ENCODE results near the gene PACS1.
A peak's percentile ranks its signal among the peaks of the same experiment; 100 is the strongest.

PACS1 gene

DNA sequence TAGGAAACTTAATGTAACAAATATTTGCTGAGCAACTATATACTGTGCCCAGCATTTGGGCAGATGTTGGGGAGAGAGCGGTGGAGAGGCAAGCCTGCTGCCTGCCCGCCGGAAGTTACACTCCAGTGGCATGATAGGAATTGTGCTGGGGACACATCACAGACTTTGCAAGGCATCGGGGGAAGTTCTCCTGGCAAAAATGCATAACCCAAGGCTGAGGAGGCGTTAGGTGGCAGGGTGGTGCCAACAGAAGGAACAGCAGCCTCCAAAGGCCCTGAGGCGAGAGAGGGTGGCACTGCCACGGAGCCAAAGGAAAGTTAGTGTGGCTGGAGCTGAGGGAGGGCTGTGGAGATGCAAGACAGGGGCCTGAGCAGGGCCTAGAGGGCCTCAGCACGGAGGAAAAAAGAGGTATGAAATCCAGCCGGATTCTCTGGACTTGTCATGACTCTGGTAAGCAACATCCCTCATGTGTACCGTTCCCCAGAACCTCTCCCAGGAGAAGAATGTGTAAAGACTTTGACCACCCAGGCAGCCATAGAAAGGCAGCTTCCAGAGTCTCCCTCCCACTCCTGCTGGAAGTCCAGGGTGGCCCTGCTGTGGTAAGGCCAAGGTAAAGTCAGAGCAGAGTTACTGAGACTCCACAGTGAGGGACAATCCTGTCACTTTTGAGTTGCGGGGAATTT, 122.2 kb downstream of the PACS1 start:
- TF ChIP-seq ZFX (IDR thresholded peaks at IDR 0.05) = no peak
- TF ChIP-seq, protein P1, sequence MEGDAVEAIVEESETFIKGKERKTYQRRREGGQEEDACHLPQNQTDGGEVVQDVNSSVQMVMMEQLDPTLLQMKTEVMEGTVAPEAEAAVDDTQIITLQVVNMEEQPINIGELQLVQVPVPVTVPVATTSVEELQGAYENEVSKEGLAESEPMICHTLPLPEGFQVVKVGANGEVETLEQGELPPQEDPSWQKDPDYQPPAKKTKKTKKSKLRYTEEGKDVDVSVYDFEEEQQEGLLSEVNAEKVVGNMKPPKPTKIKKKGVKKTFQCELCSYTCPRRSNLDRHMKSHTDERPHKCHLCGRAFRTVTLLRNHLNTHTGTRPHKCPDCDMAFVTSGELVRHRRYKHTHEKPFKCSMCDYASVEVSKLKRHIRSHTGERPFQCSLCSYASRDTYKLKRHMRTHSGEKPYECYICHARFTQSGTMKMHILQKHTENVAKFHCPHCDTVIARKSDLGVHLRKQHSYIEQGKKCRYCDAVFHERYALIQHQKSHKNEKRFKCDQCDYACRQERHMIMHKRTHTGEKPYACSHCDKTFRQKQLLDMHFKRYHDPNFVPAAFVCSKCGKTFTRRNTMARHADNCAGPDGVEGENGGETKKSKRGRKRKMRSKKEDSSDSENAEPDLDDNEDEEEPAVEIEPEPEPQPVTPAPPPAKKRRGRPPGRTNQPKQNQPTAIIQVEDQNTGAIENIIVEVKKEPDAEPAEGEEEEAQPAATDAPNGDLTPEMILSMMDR (conservative IDR thresholded peaks at IDR 0.05) = no peak
- peak overlapping the region; percentile 95 for H3K27ac ChIP-seq

DNA sequence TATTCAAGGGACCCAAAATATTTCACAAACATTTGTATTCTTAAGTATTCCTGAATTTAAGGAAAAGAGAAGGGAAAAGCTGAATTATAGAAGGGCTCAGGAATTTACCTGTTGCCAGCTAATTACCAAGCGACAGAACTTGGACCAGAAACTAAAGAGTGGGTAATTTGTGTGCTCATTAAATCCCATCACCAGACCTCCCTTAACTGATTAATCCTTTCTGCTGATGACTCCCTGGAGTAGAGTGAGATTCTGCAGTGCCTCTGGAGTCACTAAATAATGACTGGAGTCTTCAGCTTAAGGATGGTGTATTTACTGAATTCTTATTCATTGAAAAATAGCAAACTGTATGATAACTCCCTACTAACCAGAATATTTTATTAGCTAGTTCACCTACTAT, 124.3 kb downstream of the PACS1 start:
- TF ChIP-seq, protein P1 (conservative IDR thresholded peaks at IDR 0.05) = no peak
- TF ChIP-seq ZFX (IDR thresholded peaks at IDR 0.05) = no peak

DNA sequence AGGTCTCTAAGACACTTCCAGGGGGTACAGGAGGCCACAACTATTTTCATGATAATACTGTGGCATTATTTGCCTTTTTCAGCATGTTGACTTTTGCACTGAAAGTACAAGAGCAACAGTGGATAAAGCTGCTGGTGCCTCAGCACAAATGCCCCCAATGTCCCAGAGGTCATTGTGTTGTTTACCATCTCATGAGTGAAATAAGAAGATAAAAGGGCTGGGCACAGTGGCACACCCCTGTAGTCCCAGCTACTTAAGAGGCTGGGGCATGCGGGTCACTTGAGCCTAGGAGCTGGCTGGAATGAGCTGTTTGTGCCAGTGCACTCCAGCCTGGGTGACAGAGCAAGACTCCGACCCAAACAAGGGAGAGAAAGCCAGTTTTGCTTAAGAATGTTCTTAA, 125.8 kb downstream of the PACS1 start:
- no peak overlapping the region for H3K27ac ChIP-seq
- no peak for TF ChIP-seq ZFX (IDR thresholded peaks at IDR 0.05)
- TF ChIP-seq, protein P1 (conservative IDR thresholded peaks at IDR 0.05) = no peak

More for the DNA sequence above, 124.3 kb downstream of the PACS1 start:
- no peak overlapping the region for H3K27ac ChIP-seq

DNA sequence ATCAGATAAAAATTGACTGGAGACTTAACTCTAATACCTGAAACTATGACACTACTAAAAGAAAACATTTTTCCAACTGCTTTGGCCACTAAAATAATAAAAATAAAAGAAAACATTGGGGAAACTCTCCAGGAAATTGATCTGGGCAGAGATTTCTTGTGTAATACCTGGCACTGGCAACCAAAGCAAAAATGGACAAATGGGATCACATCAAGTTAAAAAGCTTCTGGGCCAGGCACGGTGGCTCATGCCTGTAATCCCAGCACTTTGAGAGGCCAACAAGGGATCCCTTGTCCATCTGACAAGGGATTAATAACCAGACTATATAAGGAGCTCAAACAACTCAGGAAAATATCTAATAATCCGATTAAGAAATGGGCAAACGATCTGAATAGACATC, 133.8 kb downstream of the PACS1 start:
- no peak overlapping the region for H3K27ac ChIP-seq
- TF ChIP-seq ZFX (IDR thresholded peaks at IDR 0.05) = no peak
- TF ChIP-seq, protein P1 (conservative IDR thresholded peaks at IDR 0.05) = no peak

DNA sequence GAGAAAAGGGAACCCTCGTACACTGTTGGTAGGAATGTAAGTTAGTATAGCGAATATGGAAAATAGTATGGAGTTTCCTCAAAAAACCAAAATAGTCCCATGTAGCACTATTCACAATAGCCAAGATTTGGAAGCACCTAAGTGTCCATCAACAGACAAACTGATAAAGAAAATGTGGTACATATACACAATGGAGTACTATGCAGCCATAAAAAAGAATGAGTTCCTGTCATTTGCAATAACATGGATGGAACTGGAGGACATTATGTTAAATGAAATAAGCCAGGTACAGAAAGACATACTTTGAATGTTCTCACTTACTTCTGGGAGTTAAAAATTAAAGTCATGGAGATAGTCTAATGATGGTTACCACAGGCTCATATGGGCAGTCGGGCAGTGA, 134.3 kb downstream of the PACS1 start:
- no peak for TF ChIP-seq ZFX (IDR thresholded peaks at IDR 0.05)
- TF ChIP-seq, protein P1 (conservative IDR thresholded peaks at IDR 0.05) = no peak
- no peak overlapping the region for H3K27ac ChIP-seq

DNA sequence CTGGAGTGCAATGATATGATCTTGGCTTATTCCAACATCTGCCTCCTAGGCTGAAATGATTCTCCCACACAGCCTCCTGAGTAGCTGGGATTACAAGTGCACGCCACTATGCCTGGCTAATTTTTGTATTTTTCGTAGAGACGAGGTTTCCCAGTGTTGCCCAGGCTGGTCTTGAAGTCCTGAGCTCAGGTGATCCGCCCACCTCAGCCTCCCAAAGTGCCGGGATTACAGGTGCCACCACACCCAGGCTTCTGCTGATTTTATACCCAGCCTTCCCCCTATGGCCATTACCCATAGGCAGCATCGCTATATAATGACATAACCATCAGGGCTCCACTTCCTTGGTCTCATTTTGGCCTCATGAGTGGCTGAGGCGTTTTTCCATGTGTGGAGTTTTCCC, 137.7 kb downstream of the PACS1 start:
- TF ChIP-seq, protein P1 (conservative IDR thresholded peaks at IDR 0.05) = no peak
- no peak for TF ChIP-seq ZFX (IDR thresholded peaks at IDR 0.05)
- no peak overlapping the region for H3K27ac ChIP-seq

DNA sequence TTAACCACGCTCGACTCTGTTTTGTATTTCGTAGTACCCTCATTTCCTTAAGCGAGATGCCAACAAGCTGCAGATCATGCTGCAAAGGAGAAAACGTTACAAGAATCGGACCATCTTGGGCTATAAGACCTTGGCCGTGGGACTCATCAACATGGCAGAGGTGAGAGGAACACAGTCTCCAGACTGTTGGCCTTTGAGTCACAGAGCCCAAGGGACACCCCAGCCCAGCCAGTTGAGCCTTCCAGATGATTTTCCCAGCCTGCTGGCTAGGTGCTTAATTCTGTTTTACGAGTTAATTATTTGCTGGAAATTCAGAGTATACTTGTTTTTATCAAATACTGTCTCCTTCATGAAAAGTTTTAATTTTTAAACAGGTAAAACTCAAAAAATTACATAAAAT, 141.0 kb downstream of the PACS1 start:
- no peak for TF ChIP-seq ZFX (IDR thresholded peaks at IDR 0.05)
- TF ChIP-seq, protein P1 (conservative IDR thresholded peaks at IDR 0.05) = no peak
- H3K27ac ChIP-seq = no peak overlapping the region
